DLD1 (cell line): ENCODE measurements around the gene ACSF3.

Experiments used
- in situ Hi-C: cut with HindIII; loops from 2 replicates; pipeline ENCODE4 v1.10.0; 2017; ENCODE audit warnings: low sequenced_read_pairs

ACSF3 gene

DNA sequence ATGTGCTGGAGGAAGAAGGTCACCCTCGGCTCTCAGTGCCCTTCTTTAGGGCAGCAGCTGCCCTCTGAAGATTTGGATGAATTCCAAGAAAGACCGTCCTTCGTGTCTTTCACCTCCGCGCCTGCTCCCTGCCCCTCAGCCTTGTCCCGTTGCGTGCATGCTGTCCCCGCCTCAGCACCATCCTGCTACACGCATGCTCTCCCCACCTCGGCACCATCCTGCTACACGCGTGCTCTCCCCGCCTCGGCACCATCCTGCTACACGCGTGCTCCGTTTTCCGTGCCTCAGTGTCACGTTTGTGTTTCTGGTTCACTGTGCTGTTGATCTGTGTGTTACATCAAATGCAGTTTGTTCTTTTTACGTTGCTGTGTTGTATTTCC, 13.5 kb downstream of the ACSF3 start:
- in situ Hi-C loops: loop anchor here (25.0 kb wide), 1 partner anchor 145 kb away; no protein-coding TSS in a partner anchor

DNA sequence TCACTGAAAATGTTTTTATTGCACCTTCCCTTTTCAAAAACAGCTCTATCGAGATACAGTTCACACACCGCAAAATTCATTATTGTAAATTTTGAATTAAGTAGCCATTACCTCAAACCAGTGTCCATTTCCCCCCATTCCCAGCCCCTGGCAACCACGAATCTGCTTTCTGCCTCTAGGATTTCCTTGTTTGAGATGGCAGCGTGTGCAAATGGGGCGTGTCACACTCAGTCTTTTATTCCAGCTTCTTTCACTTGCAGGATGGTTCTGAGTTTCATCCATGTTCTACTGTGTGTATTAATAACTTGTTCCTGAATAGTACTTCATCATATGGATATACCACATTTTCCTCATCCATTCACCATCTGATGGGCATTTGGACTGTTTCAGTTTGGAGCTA, 14.8 kb downstream of the ACSF3 start:
- in situ Hi-C loops: loop anchor here (25.0 kb wide), 1 partner anchor 146 kb away; no protein-coding TSS in a partner anchor

DNA sequence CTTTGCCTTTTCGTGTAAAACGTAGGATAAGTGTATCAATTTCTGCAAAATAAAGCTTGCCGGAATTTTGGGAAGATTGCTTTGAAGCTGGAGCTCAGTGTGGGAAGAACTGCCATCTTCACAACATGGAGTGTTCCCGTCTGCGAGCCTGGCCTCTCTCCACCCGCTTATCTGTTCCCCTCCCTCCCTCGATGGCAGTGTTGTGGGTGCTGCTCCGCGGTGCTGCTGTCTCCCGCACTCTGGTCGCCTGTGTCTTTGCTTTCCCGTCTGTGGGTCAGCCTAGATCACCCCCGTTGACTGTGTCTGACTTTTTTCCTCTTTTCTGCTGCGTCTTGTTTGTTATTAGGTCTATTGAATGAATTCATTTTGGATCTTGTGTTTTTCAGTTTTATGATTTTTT, 17.0 kb downstream of the ACSF3 start:
- in situ Hi-C loops: loop anchor here (25.0 kb wide), 1 partner anchor 148 kb away; no protein-coding TSS in a partner anchor

DNA sequence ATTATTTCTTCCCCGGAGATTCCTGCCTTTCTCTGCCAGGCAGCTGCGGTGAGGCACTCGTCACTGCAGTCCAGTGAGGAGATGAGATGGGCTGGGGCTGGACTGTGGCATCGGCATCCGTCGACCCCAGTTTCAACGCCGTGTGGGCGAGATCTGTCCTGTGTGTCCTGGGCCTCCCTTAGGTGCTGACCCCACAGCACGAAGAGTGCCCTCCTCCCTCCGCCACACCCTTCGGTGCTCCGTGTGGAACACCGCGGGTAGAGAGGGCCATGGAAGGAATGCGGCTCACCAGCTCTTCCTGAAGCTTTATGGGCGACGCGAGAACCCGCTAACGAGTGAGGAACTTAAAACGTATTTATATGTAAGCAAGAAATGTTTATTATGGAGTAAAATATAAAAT, 17.6 kb downstream of the ACSF3 start:
- in situ Hi-C loops: loop anchor here (25.0 kb wide), 1 partner anchor 149 kb away; no protein-coding TSS in a partner anchor

DNA sequence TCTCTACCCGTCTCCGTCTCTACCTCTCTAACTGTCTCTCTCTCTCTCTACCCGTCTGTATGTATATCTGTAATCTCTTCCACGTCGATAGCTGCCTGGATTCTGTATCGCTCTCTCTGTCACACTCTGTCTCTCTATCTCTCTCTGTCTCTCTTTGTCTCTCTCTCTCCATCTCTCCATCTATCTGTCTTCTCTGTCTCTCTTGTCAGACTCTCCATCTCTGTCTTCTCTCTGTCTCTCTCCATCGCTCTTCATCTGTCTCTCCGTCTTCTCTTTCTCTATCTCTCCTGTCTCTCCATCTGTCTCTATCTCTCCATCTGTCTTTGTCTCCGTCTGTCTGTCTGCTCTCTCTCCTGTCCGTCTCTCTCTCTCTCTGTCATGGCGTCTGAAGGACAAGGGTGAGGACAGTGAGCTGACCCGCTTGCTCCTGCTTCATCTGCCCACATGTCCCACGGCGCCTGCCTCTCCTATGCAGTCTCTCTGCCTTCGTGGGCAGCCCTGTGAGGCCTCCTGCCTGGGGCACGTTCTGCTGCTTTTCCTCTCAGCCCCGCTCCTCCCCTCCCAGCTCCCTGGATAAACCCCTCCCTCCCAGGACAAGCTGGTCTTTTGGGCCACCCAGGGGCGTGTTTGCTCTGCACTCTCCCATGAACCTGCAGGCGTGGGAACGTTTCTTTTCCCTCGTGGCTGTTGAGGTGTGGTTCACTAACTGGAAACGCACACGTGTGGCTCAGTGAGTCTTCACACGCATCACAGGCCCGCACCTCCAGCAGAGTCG, 18.9 kb downstream of the ACSF3 start:
- in situ Hi-C loops: loop anchor here (25.0 kb wide), 1 partner anchor 150 kb away; no protein-coding TSS in a partner anchor

DNA sequence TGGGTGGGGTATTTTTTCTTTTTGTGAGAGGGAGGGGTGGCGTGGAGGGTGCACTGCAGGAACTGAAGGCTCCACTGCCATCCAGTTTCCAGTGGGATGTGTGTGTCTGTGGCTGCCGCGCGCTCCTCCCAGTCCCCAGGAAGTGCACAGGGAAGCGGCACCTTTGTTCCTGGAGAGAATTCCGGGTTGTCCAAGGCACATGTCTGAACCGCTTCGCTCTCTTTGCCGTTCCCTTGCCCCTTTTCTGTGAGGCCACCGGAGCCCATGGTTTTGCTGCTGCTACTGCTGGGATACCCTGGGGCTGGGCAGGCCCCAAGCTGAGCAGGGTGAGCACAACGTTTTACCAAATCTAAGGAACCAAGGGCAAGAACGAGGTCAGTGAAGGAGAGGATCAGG, 19.5 kb downstream of the ACSF3 start:
- in situ Hi-C loops: loop anchor here (25.0 kb wide), 1 partner anchor 151 kb away; no protein-coding TSS in a partner anchor

DNA sequence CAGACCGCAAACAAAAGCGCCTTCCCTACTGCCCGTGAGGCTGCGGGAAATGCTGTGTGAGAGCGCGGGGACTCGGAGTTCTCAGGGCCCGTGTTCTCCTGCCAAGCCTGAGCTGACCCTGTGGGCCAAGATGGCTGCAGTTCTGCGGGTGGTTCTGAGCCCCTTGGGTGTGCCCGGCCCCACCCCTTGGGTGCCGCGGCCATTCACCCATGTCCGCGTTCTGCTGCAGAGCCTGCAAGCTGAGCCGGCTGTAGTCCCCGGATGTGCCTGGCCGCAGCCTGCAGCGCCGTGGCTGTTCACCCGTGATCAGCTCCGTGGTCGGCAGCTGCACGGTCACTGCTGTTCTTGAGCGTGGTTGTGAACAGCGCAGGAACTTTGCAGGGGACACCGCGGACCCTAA, 20.0 kb downstream of the ACSF3 start:
- in situ Hi-C loops: loop anchor here (25.0 kb wide), 1 partner anchor 151 kb away; no protein-coding TSS in a partner anchor

DNA sequence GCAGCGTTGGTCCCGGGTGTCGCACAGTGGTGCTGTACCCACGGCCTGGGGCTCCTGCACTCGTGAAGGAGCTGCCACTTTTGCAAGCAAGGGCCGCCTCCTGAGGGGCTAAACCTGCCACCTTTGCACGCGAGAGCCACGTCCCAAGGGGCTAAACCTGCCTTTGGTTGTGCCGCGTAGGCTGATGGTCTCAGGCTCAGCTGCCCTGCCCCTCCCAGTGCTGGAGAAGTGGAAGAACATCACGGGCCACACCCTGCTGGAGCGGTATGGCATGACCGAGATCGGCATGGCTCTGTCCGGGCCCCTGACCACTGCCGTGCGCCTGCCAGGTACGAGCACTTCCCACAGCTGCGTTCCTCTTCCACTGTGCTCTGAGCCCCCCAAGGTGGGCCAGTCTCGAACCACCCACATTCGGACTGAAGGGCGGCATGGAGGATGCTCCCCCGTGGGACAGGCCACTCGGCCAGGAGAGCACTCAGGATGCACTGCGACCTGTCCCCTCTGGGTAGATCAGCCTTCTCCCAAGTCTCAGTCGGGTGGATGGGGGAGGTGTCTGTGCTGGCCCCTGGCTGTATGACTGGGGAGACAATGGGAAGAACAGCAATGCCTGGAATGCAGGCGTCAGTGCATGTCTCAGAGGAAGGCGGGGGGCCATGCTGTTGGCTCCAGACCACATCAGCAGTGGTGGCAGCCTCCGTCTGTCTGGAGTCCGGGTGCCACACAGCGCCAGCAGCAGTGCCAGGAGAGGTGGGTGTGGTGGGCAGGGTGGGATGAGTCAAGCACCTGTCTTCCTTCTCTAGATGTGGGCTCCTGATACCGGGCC, 20.7 kb downstream of the ACSF3 start:
- in situ Hi-C loops: loop anchor here (25.0 kb wide), 1 partner anchor 152 kb away; no protein-coding TSS in a partner anchor

DNA sequence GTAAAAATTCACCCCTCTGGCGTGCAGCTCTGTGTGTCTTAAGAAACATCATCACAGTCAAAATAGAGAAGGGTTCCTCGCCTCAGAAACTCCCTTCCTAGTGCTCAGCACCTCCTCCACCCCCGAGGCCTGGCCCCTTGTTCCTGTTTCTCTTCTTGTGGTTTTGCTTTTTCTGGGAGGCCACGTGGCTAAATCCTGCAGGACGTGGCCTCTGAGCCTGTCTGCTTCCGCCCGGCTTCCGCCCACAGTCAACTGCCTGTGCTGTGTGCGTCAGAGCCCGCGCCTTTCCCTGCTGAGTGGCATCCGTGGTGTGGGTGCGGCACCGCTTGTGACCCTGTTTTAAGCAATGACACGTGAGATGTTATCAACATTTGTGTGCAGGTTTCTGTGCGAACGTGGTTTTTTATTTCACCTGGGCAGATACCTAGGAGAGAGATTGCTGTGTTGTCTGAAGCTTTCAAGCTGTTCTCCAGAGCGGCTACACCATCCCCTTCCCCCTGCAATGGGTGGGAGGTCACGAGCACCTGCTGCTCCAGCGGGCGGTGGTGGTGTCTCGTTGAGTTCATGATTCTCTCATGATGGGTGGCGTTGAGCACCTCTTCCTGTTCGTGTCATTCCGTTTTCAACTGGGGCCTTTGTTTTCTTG, 21.7 kb downstream of the ACSF3 start:
- in situ Hi-C loops: loop anchor here (25.0 kb wide), 1 partner anchor 153 kb away; no protein-coding TSS in a partner anchor

DNA sequence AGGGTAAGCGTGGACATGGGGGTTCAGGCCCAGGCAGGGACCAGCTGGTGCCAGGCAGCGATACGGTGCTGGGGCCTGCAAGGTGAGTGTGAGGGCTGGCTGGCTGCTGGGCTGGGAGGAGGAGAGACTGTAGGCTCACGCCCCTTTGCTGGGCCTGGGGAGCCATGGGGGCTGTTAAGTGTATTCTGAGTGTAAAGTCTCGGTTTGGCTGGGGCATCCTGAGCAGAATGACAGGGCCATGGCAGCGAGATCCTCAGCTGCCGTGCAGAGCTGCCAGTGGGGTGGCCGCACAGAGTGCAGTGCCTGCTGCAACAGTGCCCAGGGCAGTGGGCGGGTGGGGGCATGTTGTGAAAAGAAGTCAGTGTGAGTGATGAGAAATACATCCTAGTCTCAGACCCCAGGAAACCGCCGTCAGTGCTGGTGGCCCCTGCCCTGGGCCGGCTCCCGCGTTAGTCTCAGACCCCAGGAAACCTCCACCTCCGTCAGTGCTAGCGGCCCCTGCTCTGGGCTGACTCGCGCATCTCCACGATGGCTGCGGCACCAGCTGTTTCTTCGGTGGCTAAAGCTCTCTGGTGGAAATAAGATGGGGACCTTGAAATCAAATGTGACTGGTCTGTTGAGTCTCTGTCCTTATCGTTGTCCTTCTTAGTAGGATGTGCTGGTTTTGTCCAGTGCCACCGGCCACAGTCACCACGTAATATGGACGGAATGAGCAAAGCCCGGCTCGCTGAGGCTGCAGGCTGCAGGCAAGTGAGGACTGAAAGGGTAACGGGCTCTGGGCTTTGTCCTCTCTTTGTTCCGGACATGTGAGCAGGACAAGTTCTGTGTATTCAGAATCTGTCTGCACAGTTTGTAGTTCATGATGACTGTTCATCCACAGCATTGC, 22.9 kb downstream of the ACSF3 start:
- in situ Hi-C loops: loop anchor here (25.0 kb wide), 1 partner anchor 154 kb away; no protein-coding TSS in a partner anchor

DNA sequence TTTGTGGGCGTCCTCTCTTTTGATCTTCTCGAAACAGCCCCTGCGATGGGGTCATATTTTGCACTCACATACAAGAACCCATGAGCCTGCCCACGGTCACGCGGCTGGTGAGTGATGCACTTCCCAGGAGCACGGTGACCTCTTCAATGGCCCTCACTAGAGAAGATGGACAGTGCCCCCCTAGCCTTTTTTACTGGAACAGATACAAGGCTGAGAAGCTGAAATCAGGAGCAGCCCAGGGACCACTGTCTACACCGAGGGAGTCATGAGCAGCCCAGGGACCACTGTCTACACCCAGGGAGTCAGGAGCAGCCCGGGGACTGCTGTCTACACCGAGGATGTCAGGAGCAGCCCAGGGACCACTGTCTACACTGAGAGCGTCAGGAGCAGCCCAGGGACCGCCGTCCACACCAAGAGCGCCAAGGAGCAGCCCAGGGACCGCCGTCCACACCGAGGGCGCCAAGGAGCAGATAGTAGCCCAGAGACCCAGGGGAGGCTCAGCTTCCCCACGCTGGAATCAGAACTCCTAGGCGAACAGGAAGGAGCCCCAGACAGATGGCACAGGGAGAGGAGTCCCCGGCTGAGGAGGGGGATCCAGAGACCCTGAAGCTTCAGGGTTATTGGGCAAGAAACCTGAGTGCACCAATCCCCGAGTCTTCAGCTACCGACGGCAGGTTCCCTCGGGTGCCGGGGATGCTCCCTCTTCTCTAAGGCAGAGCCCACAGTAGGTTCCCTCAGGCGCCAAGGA, 23.7 kb downstream of the ACSF3 start:
- in situ Hi-C loops: loop anchor here (25.0 kb wide), 1 partner anchor 155 kb away; no protein-coding TSS in a partner anchor

DNA sequence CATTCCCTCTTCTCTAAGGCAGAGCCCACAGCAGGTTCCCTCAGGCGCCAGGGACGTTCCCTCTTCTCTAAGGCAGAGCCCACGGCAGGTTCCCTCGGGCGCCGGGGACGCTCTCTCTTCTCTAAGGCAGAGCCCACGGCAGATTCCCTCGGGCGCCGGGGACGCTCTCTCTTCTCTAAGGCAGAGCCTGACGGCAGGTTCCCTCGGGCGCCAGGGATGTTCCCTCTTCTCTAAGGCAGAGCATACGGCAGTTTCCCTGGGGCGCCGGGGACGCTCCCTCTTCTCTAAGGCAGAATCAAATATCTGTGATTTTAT, 24.3 kb downstream of the ACSF3 start:
- in situ Hi-C loops: loop anchor here (25.0 kb wide), 1 partner anchor 156 kb away; no protein-coding TSS in a partner anchor

DNA sequence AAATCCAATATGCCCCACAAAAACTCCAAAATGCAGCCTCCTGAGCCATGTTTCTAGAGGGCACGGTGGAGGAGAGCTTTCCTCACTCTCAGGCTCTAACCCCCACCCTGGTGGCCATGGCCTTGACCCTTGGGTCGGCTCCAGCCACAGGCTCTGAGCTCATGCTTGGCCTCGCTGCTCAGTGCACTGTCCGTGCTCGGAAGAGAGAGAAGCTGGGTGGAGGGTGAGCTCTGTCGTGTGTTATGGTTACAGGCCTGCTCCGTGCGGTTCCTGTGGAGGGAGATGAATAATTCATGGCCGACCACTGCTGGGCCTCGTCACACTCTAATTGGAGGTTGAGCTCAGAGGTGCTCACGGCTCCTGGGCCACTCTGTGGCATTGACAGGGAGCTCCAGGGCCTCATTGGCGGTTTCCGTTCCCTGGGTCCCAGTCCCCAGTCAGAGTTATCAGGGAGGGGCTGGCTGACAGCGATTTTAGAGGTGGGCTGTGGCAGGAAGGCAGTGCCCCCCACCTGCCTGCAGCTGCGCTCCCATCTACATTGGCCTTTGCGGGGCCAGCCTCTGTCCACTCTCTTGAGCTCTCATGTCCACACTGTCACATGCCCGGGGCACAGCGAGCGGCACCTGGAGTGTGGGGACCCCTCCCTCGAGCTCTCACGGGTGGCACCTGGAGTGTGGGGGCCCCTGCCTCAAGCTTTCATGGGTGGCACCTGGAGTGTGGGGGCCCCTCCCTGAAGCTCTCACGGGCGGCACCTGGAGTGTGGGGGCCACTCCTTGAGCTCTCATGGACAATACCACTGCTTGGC, 24.9 kb downstream of the ACSF3 start:
- in situ Hi-C loops: loop anchor here (25.0 kb wide), 1 partner anchor 156 kb away; no protein-coding TSS in a partner anchor

DNA sequence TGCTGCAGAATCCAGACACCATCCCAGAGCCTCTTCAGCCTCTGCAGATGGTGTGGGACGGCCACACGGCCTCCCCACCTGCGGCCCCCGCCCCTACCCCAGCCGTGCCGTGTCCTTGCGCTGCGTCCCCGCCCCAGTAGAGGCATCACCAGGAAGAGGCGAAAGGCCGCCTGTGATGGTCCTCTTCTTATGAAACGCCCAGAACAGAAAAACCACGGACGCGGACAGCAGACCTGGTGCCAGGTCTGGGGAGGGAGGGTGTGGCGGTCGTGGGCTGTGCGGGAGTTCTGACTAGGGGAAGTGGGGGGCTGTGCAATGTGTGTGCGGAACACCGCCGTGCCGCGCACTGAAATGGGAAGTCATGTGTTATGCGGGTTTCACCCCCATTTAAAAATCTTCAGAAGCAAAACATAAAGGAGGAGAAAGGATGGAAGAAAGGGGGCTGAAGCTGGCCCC, 25.5 kb downstream of the ACSF3 start:
- in situ Hi-C loops: loop anchor here (25.0 kb wide), 1 partner anchor 157 kb away; no protein-coding TSS in a partner anchor

DNA sequence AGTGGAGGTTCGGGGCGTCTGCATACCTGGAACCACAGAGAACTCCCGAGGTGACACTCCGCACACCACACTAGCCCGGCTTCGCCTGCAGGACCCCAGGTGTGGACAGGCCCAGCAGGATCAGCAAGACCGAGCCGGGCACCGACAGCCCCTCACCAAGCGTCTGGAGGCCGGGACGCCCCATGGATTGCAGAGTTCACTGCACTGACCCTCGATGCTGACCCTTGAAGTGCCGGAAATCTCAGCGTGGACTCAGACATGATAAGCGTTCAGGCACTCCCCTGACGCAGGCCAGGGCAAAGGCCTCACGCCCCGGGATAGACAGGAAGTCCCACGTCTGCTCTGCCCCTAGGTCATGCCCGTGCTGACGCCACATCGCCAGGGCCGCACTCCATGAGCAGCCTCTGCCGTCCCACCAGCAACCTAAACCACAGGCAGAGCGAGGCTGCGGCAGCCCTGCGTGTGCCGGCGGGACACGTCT, 26.0 kb downstream of the ACSF3 start:
- in situ Hi-C loops: loop anchor here (25.0 kb wide), 1 partner anchor 157 kb away; no protein-coding TSS in a partner anchor

DNA sequence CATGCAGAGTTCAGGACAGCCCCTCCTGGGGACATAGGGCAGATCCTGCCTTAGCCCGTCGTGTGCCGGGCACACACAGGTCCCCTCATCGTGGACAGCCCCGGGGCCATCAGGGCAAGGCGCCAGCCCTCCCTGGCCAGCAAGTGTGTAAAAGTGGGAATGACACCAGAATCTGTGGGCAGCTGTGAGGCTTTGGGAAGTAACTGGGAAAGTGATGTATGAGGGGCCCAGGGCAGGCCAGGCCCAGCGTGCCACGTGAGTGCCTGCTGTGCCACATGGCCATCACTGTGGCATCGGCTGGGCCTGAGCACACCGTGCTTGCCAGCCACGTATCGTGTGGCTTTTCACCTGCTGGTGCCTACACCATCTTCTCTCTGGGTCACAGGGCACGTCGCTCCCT, 26.6 kb downstream of the ACSF3 start:
- in situ Hi-C loops: loop anchor here (25.0 kb wide), 1 partner anchor 158 kb away; no protein-coding TSS in a partner anchor

DNA sequence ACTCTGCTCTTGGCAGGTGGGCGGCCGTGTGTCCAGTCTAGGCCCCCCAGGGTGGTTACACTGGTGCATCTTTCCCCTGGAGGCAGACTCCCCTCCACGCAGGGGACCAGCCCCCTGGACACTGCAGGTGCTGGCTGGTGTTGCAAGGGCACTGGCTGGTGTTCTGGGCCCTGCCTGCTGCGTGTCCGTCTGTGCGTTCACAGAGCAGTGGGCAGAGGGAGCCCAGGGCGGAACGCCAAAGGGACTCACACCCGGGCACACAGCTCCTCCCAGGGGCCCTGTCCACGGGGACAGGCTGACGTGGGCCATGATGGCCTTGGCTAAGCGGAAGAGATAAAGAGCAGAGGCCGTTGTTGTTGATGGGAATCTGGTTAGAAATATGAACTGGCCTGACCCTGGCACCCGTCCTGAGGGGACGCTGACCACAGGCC, 27.3 kb downstream of the ACSF3 start:
- in situ Hi-C loops: loop anchor here (25.0 kb wide), 1 partner anchor 159 kb away; no protein-coding TSS in a partner anchor
